ENCODE data around the gene TMEM263. TPM values are rescaled to one million over a fixed set of nuclear protein-coding genes. Genes with fewer than 3 reads are reported as not detected.
A peak's percentile ranks its signal among the peaks of the same experiment; 100 is the strongest.

Gene TMEM263
- total RNA-seq, 1 donor from 2014 or later = 37.5 TPM

DNA sequence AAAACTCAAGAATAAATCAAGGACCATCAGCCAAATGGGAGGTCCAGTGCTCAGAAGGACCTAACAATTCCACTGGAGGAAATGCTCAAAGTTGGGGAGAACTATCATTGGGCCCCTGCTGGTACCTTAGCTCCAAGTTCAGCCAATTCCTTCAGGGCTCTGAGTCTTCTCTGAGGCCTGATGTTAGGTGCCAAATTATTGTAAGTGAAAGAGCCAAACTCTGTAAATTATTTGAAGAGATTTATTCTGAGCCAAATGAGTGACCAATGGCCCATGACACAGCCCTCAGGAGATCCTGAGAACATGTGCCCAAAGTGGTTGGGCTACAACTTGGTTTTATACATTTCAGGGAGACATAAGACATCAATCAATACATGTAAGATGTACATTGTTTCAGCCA lies 8.2 kb upstream of the TMEM263 start:
- no peak for DNase-seq (ENCODE audit: low read depth in 2 of 2)

DNA sequence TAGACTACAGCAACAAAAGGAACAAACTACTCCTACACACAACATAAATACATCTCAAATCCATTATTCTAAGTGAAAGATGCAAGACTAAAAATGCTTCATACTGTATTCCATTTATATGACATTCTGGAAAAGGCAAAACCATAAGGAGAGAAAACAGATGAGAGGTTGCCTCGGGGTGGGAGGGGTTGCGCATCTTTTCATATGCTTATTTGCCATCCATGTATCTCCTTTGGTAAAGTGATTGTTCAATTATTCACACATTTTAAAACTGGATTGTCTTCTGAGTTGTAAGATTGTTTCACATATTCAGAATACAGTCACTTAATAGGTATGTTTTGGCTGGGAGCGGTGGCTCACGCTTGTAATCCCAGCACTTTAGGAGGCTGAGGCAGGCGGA lies 5.1 kb upstream of the TMEM263 start:
- DNase-seq (ENCODE audit: low read depth in 2 of 2) = no peak

DNA sequence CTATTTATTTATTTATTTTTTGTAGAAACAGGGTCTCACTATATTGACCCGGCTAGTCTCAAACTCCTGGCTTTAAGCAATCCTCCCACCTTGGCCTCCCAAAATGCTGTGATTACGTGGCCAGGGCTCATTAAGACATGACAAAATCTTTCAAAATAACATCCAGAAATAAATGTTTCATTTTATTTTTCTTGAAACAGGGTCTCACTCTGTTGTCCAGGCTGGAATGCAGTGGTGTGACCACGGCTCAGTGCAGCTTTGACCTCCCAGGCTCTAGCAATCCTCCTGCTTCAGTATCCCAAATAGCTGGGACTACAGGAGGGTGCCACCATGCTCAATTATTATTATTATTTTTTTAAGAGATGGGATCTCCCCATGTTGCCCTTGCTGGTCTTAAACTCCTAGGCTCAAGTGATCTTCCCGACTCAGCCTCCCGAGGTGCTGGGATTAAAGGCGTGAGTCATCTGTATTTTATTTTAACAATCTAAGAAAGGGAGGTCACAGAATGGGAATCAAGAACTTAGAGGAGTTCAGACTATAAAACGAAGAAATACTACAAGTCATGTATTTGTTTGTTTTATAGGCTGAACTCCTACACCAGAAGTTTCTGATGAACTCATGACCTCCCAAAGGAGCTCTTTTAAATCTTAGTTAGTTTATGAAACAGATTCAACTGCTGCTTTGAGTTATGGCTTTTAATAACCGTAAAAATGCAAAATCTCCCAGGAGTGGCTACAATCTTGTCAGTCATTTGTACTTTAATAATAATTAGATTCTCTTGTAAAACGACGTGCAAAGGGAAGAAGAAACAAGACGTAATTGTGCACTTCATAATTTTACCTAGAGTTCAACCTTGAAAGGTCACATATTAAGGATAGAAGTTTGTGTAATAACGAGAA lies 2.1 kb upstream of the TMEM263 start:
- no peak for DNase-seq (ENCODE audit: low read depth in 2 of 2)

DNA sequence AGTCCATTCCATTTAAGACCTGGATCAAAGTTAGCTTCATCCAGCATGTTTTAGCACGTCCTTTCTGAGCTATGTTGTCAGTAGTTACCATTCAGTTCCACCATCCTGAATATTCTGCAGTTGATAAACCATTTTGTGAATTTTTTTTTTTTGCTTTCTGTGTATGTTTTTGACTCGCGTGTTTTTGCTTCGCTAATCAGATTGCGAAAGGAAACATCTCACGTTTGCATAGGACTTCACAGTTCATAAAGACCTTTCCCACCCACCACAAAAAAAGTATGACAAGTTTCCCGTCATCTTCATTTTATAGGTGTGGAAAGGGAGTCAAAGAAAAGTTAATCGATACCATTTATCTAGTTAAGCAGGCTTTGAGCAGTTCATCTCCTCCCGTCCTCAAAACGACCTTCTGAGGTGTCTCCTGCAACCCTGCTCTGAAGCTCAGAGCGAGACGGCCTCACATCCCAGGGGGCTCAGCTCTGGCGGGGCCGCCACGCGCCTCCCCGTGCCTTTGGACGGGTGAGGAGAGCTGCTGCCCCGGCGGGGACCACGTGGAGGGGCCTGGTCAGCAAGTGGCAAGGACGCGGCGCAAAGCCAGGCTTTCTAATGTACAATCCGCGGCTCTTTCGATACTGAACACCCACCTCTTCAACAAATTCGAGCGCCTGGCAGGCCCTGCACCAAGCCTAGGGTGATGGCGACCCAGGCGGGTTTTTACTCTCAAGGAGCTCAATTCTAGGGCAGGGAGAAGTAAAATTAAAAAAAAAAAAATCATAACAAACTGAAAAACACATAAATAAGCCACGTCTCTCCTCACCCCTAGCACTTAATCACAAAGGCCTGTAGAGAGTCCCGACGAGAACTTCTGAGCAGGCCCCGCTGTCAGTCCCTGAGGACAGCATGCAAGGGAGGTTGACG lies 988 bp upstream of the TMEM263 start:
- DNase-seq (ENCODE audit: low read depth in 2 of 2) = peak; percentile 58 to 62

DNA sequence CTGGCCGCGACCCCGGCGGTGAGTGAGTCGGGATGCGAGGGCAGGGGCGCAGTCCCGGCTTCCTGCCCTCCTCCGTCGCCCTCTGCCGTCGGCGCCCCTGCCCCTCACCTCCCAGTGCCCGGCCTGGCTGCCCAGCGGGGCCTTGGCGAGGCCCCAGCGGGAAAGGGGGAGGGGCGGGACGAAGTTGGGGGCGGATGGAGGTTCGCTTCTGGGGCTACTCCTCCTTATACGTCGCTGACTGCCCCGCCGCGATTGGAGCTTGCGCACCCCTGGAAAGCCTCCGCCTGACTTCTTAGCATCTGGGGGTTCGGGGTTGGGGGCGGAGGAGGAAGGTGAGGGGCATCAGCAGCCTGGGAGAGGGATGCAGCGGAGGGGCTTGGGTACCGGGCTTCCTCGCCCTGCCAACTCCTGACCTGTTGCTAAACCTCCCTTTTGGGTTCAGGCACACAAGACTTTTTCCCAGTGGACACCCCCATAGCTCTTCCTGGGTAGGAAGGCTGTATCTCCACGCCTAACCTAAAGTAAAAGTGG lies 406 bp downstream of the TMEM263 start:
- peak in 1 of 2 donors; percentile 80 for DNase-seq (ENCODE audit: low read depth in 2 of 2)

DNA sequence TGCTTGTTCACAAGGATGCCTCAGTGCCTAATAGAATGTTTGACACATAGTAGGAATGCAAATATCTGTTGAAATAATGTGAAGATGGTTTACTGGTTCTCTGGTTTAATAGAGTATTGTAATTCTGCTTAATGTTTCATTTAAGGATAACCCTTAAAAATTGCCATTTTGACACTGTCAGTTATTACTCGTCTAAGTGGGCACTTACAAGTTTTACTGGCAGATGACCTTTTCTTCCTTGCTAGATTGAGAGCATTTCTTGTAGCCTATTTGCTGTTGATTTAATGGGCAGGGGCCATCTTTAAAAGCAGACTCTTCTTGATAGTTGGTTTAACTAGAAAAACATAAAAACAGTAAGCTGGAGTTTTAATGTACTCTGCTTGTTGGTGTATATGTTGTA lies 1.9 kb downstream of the TMEM263 start:
- DNase-seq (ENCODE audit: low read depth in 2 of 2) = peak in 1 of 2 donors; percentile 28

DNA sequence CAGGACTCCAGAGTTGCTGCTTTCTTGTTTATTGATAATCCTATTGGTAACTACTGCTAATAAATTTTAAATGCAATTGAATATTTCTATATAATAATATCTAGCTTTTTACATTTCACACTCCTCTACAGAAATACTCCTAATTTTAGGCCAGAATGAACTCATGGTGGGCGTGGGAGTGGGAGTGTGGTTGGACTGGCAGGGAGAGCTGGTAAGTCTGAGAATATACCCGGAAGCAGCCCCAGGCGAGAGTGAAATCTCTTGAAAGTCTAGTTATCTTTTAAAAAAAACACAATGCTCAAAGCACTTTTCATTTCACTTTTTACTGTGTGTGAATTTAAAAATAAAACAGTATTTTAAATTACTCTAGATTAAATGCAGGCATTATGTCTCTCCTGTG lies 4.7 kb downstream of the TMEM263 start:
- no peak for DNase-seq (ENCODE audit: low read depth in 2 of 2)

DNA sequence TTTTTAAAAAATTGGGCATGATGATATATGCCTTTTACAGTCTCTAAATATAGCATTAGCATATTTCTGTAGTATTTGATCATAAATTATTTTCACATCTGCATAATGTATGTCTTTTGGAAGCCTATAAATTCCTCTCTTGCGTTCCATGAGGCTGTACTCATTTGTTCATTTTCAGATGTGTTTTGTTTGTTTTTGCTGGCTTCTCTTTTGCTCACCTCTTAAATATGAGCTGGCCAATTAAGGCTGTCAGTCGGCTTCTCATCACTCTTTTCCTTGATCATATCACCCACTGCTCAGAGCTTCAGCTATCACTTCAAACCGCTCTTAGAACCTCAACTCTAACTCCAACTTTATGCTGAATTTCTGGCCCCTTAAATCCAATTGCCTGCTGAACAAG lies 6.6 kb downstream of the TMEM263 start:
- no peak for DNase-seq (ENCODE audit: low read depth in 2 of 2)

DNA sequence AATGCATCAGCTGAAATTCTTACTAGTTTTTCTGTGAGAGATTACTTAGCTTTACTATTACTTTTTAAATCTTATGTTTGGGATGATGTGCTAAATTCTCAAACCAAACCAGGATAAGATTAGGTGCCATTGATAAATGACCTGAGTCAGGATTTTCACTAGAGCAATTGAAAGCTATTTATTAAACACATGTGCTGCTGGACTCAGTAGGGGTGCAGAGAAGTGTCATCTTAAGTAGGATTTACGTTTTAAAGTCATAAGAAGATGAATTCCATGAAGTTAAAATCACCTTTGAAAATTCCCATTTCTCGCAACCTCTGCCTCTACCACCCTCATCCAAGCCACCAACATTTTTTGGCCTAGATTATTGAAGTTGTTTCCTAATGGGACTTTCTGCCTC lies 8.8 kb downstream of the TMEM263 start:
- DNase-seq (ENCODE audit: low read depth in 2 of 2) = no peak

DNA sequence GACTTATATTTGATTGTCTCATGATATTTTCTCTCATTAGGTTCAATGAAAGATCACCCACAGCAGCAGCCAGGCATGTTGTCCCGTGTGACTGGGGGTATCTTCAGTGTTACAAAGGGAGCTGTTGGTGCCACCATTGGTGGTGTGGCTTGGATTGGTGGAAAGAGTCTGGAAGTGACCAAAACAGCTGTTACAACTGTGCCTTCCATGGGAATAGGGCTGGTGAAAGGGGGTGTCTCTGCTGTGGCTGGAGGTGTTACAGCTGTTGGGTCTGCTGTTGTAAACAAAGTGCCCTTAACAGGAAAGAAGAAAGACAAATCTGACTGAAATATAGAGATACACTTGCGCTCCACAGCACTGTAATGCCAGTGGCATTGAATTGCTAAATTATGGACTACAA lies 15.4 kb downstream of the TMEM263 start:
- DNase-seq (ENCODE audit: low read depth in 2 of 2) = no peak

DNA sequence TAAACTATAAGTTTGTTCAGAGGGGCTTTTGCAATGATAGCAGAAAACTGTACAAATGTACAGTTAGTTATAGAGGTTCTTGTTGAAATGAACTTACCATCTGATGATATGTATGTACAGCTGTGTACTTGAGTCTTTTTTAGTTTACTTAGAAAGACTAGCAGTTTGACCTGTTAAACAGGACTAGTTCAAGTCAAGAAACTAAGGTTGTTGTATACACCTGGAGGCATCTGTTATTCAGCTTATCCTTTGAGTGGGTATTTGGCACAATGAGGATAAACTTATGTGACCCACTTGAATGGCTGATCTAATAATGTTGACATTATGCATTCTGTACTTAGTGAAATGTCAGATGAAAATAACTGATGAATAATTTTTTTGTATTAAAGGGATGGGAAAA lies 17.8 kb downstream of the TMEM263 start:
- DNase-seq (ENCODE audit: low read depth in 2 of 2) = no peak

DNA sequence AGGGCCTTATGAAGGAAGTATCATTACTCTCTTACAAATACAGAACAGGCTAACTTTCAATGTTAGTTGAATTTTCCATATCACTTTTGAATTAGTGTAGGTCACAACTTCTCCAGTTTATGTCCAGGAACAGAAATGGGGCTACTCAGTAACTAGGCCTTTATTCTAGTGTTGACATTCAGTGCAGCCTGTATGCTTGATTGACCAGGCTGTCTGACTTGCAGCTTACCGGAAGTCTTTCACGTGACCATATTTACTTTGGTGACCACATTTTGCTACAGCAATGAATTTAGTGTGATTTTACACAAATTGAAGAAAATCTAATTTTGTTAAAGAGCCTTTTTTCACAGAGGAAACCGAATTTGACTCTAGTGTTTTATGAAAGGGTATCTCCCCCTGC lies 18.8 kb downstream of the TMEM263 start:
- no peak for DNase-seq (ENCODE audit: low read depth in 2 of 2)

DNA sequence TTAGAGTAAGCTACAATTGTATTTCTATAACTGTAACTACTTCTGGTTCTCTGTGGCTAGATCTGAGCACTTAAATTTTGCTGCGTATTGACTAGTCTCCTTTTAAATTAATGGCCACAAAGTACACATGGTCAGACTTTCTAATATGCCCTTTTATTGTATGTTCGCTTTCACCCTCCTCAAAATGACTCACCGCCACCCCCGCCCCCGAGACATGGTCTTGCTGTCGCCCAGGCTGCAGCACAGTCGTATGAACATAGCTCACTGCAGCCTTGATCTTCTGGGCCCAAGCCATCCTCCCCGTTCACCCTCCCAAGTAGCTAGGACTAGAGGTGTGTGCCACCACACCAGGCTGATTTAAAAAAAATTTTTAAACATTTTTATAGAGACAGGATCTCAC lies 19.4 kb downstream of the TMEM263 start:
- DNase-seq (ENCODE audit: low read depth in 2 of 2) = no peak

DNA sequence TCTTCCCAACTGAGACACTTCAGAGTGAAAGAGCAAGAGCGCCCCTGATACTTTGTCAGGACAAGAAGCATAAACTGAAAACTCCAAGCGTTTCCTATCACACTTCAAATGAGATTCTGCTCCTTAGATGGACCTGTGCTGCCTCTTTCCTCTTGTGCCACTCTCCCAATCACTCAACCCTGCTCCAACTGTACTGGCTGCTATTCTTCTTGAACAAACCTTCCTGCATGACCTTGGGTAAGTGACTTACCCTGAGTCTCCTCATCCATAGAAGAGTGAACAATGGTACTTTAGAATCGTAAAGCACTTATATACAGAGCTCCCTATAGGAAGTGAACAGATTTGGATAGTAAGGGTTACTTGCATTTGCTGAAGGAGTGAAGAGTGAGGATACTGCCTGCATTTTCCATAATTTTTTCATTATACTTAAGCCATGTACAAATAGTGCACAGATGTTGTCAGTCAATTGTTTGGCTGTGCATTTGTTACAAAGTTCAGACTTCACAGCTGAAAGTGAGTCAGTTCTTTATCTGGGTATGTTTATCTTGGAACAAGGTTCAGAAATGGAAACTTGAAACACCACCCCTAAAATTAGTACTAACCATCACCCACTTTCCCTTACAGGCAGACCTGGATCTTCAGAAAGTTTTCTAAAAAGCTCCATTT lies 20.4 kb downstream of the TMEM263 start:
- peak; percentile 51 to 83 for DNase-seq (ENCODE audit: low read depth in 2 of 2)

DNA sequence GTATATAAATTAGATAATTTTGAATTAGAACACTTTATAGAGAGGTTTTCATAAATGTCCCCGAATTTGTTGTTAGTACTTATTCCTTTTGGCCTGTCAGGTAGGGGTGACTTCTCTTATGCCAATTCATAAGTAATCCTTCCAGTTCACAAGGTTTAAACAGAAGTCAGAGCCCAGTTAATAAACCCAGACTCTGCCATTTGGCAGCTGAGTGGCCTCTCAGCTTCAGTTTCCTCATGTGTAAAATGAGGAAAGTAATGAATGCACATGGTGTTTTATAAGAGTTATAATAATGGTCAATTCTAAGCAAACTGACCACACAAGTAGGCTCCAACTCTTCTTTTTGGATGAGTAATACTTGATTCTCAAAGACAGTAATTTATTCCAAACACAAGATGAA lies 21.0 kb downstream of the TMEM263 start:
- DNase-seq (ENCODE audit: low read depth in 2 of 2) = no peak

DNA sequence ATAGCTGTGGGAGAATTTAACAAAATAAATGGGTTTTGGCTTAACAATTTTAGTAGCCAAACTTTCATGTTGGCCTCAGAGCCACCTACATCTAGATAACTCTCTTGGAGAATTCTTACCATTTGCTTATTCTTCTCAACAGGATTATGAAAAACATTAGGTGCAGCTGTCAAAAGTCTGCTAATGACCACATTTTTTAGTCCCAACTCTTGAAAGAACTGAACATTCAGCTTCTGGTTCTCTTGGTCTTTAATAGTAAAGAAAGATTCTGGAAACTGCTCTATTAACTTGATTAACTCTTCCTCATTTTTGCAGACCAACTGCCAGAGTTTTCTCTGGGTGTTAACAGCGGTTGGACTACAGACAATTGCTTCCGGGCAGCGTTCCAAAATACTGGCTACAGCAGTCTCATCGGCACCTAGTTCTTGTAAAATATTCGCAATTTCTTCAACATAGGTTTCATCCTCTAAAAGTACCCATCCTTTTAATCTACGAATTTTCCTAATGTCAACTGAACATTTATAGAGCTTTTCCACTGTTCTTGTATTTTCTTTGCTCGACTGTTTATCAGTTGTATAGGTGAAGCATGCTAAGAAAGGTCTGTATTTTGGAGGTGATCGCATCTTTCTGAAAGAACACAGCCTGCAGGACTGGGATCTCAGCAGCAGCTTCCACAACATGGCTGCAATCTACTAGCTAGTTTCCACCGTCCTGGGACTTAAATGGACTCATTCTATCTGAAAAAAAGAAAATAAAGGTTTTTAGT lies 22.5 kb downstream of the TMEM263 start:
- peak; percentile 64 to 67 for DNase-seq (ENCODE audit: low read depth in 2 of 2)

DNA sequence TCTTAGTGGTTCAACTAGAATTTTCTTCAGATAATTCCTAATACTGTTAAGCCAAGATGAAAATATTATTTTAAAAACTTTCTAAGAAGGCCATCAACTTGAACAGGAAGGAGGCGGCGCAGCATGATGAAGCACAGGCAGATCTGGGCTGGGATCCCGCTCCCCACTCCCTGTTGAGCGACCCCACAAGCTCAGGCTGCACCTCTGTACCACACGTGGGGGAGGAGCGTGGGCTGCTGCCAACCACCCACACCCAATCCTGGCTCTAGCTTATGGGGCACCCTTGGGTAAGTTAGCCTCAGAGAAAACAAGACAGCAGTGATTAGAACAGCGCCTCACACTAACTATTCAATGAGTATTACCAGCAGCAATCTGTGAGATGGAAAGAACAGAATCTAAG lies 25.2 kb downstream of the TMEM263 start:
- DNase-seq (ENCODE audit: low read depth in 2 of 2) = no peak

DNA sequence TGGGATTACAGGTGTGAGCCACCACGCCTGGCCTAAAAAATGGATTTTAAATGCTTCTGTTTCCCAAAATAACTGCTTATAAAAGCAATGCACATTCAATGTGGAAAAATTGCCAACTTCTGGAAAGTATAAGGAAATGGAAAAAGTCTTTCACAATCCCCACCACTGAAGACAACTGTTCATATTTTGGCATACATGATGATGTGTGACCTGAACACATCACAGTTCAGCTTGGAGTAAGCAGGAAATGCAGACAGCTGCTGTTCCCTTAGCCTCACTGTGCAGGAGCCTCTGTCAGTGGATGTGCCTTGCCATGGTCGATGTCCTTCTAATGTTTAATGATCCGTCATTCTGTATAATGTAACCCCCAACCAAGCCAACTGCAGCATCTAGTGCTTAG lies 26.1 kb downstream of the TMEM263 start:
- peak; percentile 35 to 70 for DNase-seq (ENCODE audit: low read depth in 2 of 2)

DNA sequence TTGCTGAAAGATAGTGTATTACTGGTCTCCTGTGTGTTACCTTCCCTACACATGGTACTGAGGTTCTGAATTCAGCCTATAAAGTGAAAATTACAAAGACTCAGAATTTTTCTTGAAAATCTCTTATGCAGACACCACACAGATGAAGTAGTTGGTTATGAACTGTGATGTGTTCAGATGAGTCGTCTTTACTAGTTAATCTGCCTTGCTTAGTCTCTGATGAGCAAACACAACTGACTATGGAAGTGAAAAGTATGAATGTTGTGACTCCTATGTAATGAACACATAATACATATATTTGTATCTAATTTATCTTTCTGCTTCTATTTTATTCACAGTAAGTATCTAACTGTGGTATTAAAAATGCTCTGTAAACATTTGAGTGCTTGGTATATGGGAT lies 26.5 kb downstream of the TMEM263 start:
- DNase-seq (ENCODE audit: low read depth in 2 of 2) = no peak

DNA sequence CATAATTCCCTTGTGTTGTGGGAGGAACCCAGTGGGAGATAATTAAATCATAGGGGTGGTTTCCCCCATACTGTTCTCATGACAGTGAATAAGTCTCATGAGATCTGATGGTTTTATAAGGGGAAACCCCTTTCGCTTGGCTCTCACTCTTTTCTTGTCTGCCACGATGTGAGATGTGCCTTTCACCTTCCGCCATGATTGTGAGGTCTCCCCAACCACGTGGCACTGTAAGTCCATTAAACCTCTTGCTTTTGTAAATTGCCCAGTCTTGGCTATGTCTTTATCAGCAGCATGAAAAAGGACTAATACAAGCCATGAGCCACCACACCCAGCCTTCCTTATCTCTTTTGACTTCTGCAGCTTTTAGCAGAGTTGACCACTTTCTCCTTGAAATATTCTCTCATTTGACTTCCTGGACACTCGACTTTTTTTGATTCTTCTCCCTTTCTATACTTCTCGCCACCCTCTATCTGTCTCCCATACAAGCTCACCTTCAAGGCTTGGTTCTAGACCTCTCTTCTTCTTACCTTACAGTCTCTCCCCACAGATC lies 29.0 kb downstream of the TMEM263 start:
- DNase-seq (ENCODE audit: low read depth in 2 of 2) = no peak

DNA sequence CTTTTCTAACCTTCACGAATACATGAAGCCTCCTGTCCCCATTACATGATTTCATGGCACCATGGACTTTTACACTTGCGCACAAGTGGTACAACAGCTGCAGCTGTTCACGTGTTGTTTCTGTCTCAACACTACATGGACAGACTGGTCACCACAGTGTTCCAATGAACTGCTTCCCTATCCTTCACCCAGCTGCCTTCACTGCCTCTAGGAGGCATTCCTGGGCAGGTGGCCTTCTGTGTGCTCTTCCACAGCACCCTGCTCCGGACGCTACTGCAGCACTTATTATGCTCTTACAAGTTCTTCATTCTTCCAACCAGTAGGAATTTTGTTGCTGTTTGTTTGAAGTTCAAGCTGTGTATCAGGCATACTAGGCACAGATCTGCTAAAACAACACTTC lies 29.8 kb downstream of the TMEM263 start:
- DNase-seq (ENCODE audit: low read depth in 2 of 2) = no peak

Measured in lung microvascular endothelial cell (primary cell).